ENCODE data around the gene GMCL2. TPM values are rescaled to one million over a fixed set of nuclear protein-coding genes. Genes with fewer than 3 reads are reported as not detected.
A peak's percentile ranks its signal among the peaks of the same experiment; 100 is the strongest.

GMCL2 gene
- total and polyA plus RNA-seq, 12 donors, result not detected

DNA sequence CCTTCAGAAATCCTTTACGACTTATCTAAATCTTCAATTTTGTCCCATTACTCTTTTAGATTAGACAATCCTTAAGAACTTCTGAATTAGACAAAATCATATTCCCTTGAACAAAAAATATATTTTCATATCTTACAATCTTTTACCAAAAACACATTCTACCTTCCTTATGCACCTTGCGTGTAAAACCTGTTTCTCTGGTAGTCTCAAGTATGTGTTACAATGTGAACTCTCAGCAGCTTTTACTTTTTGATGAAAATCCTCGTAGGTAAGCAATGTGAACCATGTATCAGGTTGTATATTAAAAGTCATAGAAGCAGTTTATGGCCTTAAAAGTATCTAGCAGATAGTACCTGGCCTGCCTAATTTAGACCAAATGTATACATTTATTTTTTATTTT, 12.7 kb downstream of the GMCL2 start:
- ATAC-seq, result no peak
- Histone ChIP-seq H3K4me3 (no peak overlapping the region), H3K27me3 (peaks cover 0 to 4% (median 0%) of the 10 kb centered on the region in 7 donors), H3K9me3 (peaks cover 0 to 3% (median 0%) of the 10 kb centered on the region in 11 donors), H3K36me3 (no peaks in the 10 kb centered on the region), H3K27ac (no peak overlapping the region), H3K4me1 (no peaks in the 10 kb centered on the region)
- no peak for DNase-seq
- TF ChIP-seq, protein P1, sequence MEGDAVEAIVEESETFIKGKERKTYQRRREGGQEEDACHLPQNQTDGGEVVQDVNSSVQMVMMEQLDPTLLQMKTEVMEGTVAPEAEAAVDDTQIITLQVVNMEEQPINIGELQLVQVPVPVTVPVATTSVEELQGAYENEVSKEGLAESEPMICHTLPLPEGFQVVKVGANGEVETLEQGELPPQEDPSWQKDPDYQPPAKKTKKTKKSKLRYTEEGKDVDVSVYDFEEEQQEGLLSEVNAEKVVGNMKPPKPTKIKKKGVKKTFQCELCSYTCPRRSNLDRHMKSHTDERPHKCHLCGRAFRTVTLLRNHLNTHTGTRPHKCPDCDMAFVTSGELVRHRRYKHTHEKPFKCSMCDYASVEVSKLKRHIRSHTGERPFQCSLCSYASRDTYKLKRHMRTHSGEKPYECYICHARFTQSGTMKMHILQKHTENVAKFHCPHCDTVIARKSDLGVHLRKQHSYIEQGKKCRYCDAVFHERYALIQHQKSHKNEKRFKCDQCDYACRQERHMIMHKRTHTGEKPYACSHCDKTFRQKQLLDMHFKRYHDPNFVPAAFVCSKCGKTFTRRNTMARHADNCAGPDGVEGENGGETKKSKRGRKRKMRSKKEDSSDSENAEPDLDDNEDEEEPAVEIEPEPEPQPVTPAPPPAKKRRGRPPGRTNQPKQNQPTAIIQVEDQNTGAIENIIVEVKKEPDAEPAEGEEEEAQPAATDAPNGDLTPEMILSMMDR (IDR thresholded peaks at IDR 0.05), result no peak
- WGBS, 2 donors, result 93 to 95% methylated on average over 3 of the region's 3 CpGs
- intact Hi-C loops (cut with DNase I), result no loop called here

DNA sequence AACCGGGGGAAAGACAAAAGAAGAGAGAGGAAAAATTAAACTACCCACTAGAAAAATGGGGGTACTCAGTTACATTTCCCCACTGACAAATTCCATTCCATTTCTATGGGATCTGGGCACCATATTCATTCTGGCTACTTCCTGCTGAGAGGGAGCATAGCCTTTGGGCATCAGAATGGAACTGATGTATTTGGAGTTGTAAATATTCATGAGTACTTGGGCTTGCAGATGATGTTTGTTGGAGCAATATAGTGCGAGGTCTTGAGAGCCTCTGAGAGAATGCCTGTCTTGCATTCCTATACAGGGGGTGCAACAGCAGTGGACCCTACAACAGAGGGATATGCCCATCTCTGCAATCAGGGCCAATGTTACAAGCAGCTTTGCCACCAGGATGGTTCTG, 16.7 kb downstream of the GMCL2 start:
- DNase-seq (no peak), ATAC-seq (no peak)
- H3K9me3 ChIP-seq, result no peaks in the 10 kb centered on the region
- TF ChIP-seq, protein P1 (IDR thresholded peaks at IDR 0.05), result no peak
- H3K4me1 ChIP-seq, result no peaks in the 10 kb centered on the region
- no peaks in the 10 kb centered on the region for H3K36me3 ChIP-seq
- 85 to 87% methylated on average over 2 of the region's 2 CpGs for WGBS, 2 donors
- H3K27ac ChIP-seq, result no peak overlapping the region
- intact Hi-C loops (cut with DNase I), result no loop called here
- H3K4me3 ChIP-seq, result no peak overlapping the region
- peaks cover 0 to 24% (median 11%) of the 10 kb centered on the region in 7 donors for H3K27me3 ChIP-seq

DNA sequence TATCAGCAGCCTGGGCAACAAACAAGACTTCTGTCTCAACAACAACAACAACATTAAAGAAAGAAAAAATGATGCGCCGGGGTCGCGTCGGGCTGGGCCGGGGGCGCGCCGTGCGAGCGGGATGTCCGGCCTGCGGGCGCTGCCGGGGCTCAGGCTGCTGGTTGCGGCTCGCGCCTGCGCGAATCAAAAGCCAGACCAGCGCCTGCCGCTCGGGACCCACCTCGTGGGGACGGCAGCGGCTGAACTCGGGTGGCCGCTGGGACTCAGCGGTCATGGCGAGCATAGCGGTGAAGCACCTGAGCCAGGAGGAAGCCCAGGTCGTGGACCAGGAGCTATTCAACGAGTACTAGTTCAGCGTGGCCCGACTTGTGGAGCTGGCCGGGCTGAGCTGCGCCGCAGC, 21.6 kb downstream of the GMCL2 start:
- Histone ChIP-seq H3K4me1 (peaks cover 0 to 10% (median 8%) of the 10 kb centered on the region in 9 donors), H3K27ac (no peak overlapping the region), H3K9me3 (no peaks in the 10 kb centered on the region), H3K27me3 (peaks cover 0 to 47% (median 33%) of the 10 kb centered on the region in 7 donors), H3K36me3 (no peaks in the 10 kb centered on the region), H3K4me3 (no peak overlapping the region)
- TF ChIP-seq, protein P1 (IDR thresholded peaks at IDR 0.05), result no peak
- intact Hi-C loops (cut with DNase I), result loop anchor here in 3 of 10 donors (2.0 kb wide), 2 partner anchors 89 to 91 kb away; no protein-coding TSS in a partner anchor
- WGBS, 2 donors, result 22 to 24% methylated on average over 38 of the region's 38 CpGs
- ATAC-seq (no peak), DNase-seq (no peak)

DNA sequence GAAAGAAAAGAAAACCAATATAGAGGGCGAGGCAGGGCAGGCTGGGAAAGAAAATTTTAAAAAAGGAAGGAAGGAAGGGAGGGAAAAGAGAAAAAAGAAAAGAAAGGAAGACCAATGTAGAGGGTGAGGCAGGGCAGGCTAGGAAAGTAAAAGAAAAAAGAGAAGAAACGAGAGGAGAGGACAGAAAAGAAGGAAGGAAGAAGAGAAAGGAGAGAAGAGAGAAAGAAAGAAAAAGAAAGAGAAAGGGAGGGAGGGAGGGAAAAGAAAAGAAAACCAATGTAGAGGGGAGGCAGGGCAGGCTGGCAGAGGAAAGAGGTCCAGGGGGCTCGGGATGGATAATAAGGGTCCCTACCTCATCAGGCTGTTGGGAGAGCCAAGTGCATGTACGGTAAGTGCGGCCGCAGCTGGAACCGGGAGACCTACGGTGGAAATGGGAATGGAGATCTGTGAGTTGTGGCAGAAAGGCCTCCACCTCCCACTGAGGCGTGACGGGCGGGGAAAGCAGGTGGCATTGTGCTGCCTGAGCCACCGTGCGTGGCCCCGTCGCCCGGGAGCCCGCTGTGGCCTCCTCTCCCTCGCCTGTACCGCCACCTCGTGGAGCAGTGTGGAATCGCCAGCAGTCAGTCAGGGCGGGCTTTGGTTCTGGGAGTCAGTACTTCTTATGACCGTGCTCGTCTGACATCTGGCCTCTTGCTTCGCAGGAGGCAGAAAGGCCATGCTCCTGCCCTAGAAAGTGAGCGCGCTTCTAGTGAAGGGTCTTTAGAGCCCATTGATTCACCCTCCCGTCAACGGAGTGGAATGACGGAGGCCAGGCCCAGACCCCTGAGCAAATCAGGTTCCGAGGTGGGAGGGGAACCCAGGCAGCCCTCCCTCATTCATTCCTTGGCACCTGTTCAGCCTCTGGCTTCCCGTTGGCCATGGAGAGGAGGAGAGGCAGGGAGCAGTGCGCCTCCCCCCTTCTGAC, 23.1 kb downstream of the GMCL2 start:
- H3K36me3 ChIP-seq, result no peaks in the 10 kb centered on the region
- H3K9me3 ChIP-seq, result no peaks in the 10 kb centered on the region
- peaks cover 0 to 43% (median 33%) of the 10 kb centered on the region in 7 donors for H3K27me3 ChIP-seq
- peaks cover 0 to 10% (median 8%) of the 10 kb centered on the region in 9 donors for H3K4me1 ChIP-seq
- WGBS, 2 donors, result 7 to 9% methylated on average over 33 of the region's 33 CpGs
- peak; percentile 83 to 88 for DNase-seq
- ATAC-seq, result peak; percentile 89 to 98 (median 94)
- peak overlapping the region in 6 of 10 donors; percentile 10 to 29 (median 26) for H3K4me3 ChIP-seq
- H3K27ac ChIP-seq, result no peak overlapping the region
- intact Hi-C loops (cut with DNase I), result loop anchor here in 9 of 10 donors (1.0 to 5.0 kb wide), 4 partner anchors 87 to 89 kb away; no protein-coding TSS in a partner anchor
- TF ChIP-seq, protein P1 (IDR thresholded peaks at IDR 0.05), result peak; percentile 94 to 99 (median 99)
